ENCODE data around the gene GMEB2. TPM values are rescaled to one million over a fixed set of nuclear protein-coding genes. Genes with fewer than 3 reads are reported as not detected.

Gene GMEB2
- total and polyA plus RNA-seq, 10 of the 15 experiments (the other 5 are each of a cell fraction or from before 2014, with no cell fraction given) = 0.08 to 15.1 (median 6.9) TPM

DNA sequence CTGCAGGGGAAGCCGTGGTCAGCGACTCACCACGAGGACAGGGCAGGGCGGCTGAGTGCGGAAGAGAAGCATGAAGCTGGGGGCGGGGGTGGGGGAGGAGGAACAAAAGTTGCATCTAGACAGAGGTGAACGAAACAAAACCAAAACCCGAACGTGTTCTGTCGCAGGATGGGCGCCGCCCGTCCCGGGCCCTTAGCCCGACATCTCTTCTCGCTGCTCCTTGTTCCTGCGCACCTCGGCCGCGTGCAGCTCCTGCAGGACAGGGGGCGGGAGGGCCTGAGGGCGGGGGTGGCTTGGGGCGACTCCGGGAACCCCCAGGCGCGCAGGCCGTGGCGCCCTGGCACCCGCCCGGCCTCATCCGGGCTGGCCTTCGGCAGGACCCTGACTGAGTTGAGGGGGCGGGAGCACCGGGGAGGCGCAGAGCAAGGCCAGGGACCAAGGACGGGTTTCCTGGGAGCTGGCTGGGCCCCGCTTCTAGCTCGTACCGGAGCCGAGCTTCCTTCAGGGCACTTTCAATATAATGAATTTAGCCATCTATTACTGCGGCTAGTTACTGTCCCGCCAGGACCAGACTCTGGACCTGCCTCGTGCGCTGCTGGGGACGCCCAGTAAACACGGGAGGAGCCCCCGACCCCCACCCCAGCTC, 14.4 kb upstream of the GMEB2 start:
- peaks cover 1% of the 10 kb centered on the region; the same call in 1 of the 2 replicates for H3K79me2 ChIP-seq (ENCODE audit: control insufficient read depth, insufficient read depth, low read length)
- peak overlapping the region; percentile 66 for H3K9ac ChIP-seq (ENCODE audit: control insufficient read depth, insufficient read depth, low read length)
- ChIA-PET RAD21 (ENCODE audit: unreplicated experiment) (interaction anchor here (0.6 to 2.6 kb wide), 24 partner anchors 10 to 339 kb away, joined by 3 to 41 read pairs (median 6); partner anchors contain the start of genes ARFRP1, GMEB2, HELZ2 and PPDPF), SMC1A (ENCODE audit: uncharacterized antibody, unreplicated experiment) (interaction anchor here (0.6 to 1.8 kb wide), 10 partner anchors 9 to 255 kb away, joined by 3 to 13 read pairs (median 4); partner anchors contain the start of genes GMEB2, PTK6 and RTEL1), POLR2A (interaction anchor here (0.6 to 2.1 kb wide), 12 partner anchors 9 to 315 kb away, joined by 3 to 17 read pairs (median 4); partner anchors contain the start of genes GMEB2, HELZ2, PPDPF and RTEL1), CTCF (interaction anchor here (0.7 to 2.3 kb wide), 16 partner anchors 9 to 224 kb away, joined by 3 to 16 read pairs (median 6); partner anchors contain the start of genes GMEB2, HELZ2, LIME1 and PTK6)
- in situ Hi-C loops (cut with MboI) (no loop called here), intact Hi-C loops (cut with micrococcal nuclease; ENCODE audit: unreplicated experiment) (no loop called here)
- no peaks in the 10 kb centered on the region for H3K36me3 ChIP-seq (ENCODE audit: control insufficient read depth in 2 of 2, insufficient read depth in 2 of 2, low read length in 1 of 2)
- peaks cover 20% of the 10 kb centered on the region for H3K4me1 ChIP-seq (ENCODE audit: control insufficient read depth, insufficient read depth, low read length)
- no peak overlapping the region; the same call in 1 of the 2 replicates for H2AFZ ChIP-seq (ENCODE audit: control insufficient read depth, low read depth, low read length)
- 0 out of 2 replicates have a peak, but pooled peaks have one; percentile 6 for TF ChIP-seq IKZF1 (conservative IDR thresholded peaks at IDR 0.05)
- no peak for TF ChIP-seq RCOR1 (conservative IDR thresholded peaks at IDR 0.05; ENCODE audit: low read depth, low read length)
- peak; percentile 17; the same call in 1 of the 2 replicates for TF ChIP-seq DPF2 (IDR thresholded peaks at IDR 0.05)
- peak; percentile 38; the same call in 1 of the 2 replicates for TF ChIP-seq GATAD2B (conservative IDR thresholded peaks at IDR 0.05; ENCODE audit: low read depth)
- TF ChIP-seq LARP7 (IDR thresholded peaks at IDR 0.05) = peak; percentile 45; the same call in 1 of the 2 replicates
- TF ChIP-seq TAF1 (IDR thresholded peaks at IDR 0.05; ENCODE audit: borderline replicate concordance, low read depth, low read length) = 0 out of 2 replicates have a peak, but pooled peaks have one; percentile 15
- TF ChIP-seq, protein P1, sequence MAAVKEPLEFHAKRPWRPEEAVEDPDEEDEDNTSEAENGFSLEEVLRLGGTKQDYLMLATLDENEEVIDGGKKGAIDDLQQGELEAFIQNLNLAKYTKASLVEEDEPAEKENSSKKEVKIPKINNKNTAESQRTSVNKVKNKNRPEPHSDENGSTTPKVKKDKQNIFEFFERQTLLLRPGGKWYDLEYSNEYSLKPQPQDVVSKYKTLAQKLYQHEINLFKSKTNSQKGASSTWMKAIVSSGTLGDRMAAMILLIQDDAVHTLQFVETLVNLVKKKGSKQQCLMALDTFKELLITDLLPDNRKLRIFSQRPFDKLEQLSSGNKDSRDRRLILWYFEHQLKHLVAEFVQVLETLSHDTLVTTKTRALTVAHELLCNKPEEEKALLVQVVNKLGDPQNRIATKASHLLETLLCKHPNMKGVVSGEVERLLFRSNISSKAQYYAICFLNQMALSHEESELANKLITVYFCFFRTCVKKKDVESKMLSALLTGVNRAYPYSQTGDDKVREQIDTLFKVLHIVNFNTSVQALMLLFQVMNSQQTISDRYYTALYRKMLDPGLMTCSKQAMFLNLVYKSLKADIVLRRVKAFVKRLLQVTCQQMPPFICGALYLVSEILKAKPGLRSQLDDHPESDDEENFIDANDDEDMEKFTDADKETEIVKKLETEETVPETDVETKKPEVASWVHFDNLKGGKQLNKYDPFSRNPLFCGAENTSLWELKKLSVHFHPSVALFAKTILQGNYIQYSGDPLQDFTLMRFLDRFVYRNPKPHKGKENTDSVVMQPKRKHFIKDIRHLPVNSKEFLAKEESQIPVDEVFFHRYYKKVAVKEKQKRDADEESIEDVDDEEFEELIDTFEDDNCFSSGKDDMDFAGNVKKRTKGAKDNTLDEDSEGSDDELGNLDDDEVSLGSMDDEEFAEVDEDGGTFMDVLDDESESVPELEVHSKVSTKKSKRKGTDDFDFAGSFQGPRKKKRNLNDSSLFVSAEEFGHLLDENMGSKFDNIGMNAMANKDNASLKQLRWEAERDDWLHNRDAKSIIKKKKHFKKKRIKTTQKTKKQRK (IDR thresholded peaks at IDR 0.05; ENCODE audit: low read depth, low read length) = no peak
- TF ChIP-seq IKZF2 (IDR thresholded peaks at IDR 0.05) = 0 out of 4 replicates have a peak, but pooled peaks of 1 of the 2 experiments have one; percentile 9
- peak in 1 of 2 experiments; percentile 63; a peak in 1 of 3 replicates for TF ChIP-seq EGR1 (IDR thresholded peaks at IDR 0.05; ENCODE audit: borderline replicate concordance in 1 of 2, low read depth in 2 of 2, low read length in 2 of 2)
- peak in 1 of 2 experiments; percentile 40; a peak in 2 of 4 replicates for TF ChIP-seq BHLHE40 (IDR thresholded peaks at IDR 0.05; ENCODE audit: borderline replicate concordance in 1 of 2, low read depth in 2 of 2, low read length in 1 of 2)
- no peak for TF ChIP-seq ZNF24 (IDR thresholded peaks at IDR 0.05)
- TF ChIP-seq SMARCA5 (IDR thresholded peaks at IDR 0.05) = 0 out of 2 replicates have a peak, but pooled peaks have one; percentile 25
- DNase-seq (ENCODE audit: low read depth, low spot score) (no peak), ATAC-seq (peak; percentile 65), FAIRE-seq (peak; percentile 61)
- H3K27me3 ChIP-seq (replicated peaks in 1 of 2; ENCODE audit: control insufficient read depth in 2 of 2, insufficient read depth in 2 of 2, low read length in 1 of 2) = no peaks in the 10 kb centered on the region; a peak in 1 of 4 replicates
- peak overlapping the region; percentile 92 for H3K4me3 ChIP-seq
- under 1% methylated on average over 29 of the region's 47 CpGs for WGBS (ENCODE audit: insufficient coverage, insufficient replicate concordance, low lambda C conversion rate, missing lambda C conversion rate)
- peak overlapping the region; percentile 72 for H3K4me2 ChIP-seq (ENCODE audit: control insufficient read depth, insufficient read depth)
- no peaks in the 10 kb centered on the region for H3K9me3 ChIP-seq (replicated peaks; ENCODE audit: control insufficient read depth, insufficient read depth, low read length)
- no peaks in the 10 kb centered on the region for H4K20me1 ChIP-seq (ENCODE audit: control insufficient read depth, insufficient read depth)
- BruUV-seq (replicated peaks) = TSS peak; percentile 77
- peak overlapping the region; percentile 74 for H3K27ac ChIP-seq (ENCODE audit: control insufficient read depth, insufficient read depth)
